SK-N-SH (cell line): Measurements from ENCODE around the gene ANGPTL4.
"Not testable (repeated sequence)": the region's sequence is repeated elsewhere in the genome, so short reads cannot be mapped to it uniquely, and the experiment has no call there.

ENCODE experiments used
- CTCF ChIP-seq: fragments of 200-600 bp; sonication (generic); IDR thresholded peaks from 2 replicates; pipeline ENCODE4 v1.6.1; 2017; ENCODE audit warnings: antibody characterized with exemption, mild to moderate bottlenecking, moderate library complexity
- ELF1 ChIP-seq: IDR thresholded peaks from 2 replicates; pipeline ENCODE4 v1.4.0; 2012
- GABPA ChIP-seq: IDR thresholded peaks from 2 replicates; pipeline ENCODE4 v1.4.0; 2012; ENCODE audit warnings: low read depth, mild to moderate bottlenecking
- RAD21 ChIP-seq: IDR thresholded peaks from 2 replicates; pipeline ENCODE4 v1.6.1; 2012; ENCODE audit warnings: mild to moderate bottlenecking, low read length
- RFX5 ChIP-seq: IDR thresholded peaks from 2 replicates; pipeline ENCODE4 v1.6.1; 2012; ENCODE audit warnings: mild to moderate bottlenecking, improper control_type of control experiment, low read length
- RXRA ChIP-seq: IDR thresholded peaks from 2 replicates; pipeline ENCODE4 v1.4.0; 2012; ENCODE audit warnings: low read depth, mild to moderate bottlenecking, borderline replicate concordance
- SMC3 ChIP-seq: IDR thresholded peaks from 2 replicates; pipeline ENCODE4 v1.6.1; 2012; ENCODE audit warnings: low read depth, low read length, improper control_type of control experiment
- TEAD4 ChIP-seq: IDR thresholded peaks from 2 replicates; pipeline ENCODE4 v1.4.0; 2012; ENCODE audit warnings: mild to moderate bottlenecking, borderline replicate concordance; ENCODE audit not compliant: insufficient read depth

GRCh38 chr19:8384569-8384968 lies 20.6 kb downstream of the ANGPTL4 start:
- not testable (repeated sequence) for TF ChIP-seq RAD21, GABPA, RXRA, RFX5, TEAD4, CTCF, SMC3, ELF1
